MM.1S (cell line): ENCODE data around the gene RAB39A.

ENCODE experiments used
- DNase-seq: peaks from one replicate; pipeline ENCODE4 v3.0.0-alpha.2; 2015
- H2AFZ ChIP-seq: fragments of 300-600 bp; sonication (generic); 2 replicates; pipeline ENCODE4 v1.6.0; 2016; ENCODE audit warnings: antibody characterized with exemption, low read length
- H3F3A ChIP-seq: fragments of 300-600 bp; sonication (generic); 2 replicates; pipeline ENCODE4 v1.6.1; 2016; ENCODE audit warnings: mild to moderate bottlenecking, antibody characterized with exemption, low read length, moderate library complexity, mixed read lengths; ENCODE audit not compliant: insufficient read depth
- H3K27ac ChIP-seq: fragments of 300-600 bp; sonication (generic); 2 replicates; pipeline ENCODE4 v1.5.1; 2016; ENCODE audit warnings: mild to moderate bottlenecking, low read length
- H3K27me3 ChIP-seq: fragments of 300-600 bp; sonication (generic); replicated peaks from 2 replicates; pipeline ENCODE4 v1.6.0; 2016; ENCODE audit warnings: low read length; ENCODE audit not compliant: insufficient read depth
- H3K36me3 ChIP-seq: fragments of 300-600 bp; sonication (generic); replicated peaks from 2 replicates; pipeline ENCODE4 v1.6.1; 2016; ENCODE audit warnings: mild to moderate bottlenecking, low read length, mixed read lengths; ENCODE audit not compliant: insufficient read depth
- H3K4me1 ChIP-seq: fragments of 300-600 bp; sonication (generic); 2 replicates; pipeline ENCODE4 v1.6.1; 2016; ENCODE audit warnings: low read length, mixed read lengths
- H3K4me2 ChIP-seq: fragments of 300-600 bp; sonication (generic); 2 replicates; pipeline ENCODE4 v1.6.0; 2016; ENCODE audit warnings: low read depth, low read length
- H3K4me3 ChIP-seq: fragments of 300-600 bp; sonication (generic); 2 replicates; pipeline ENCODE4 v1.5.1; 2016; ENCODE audit warnings: low read length, mixed read lengths
- H3K79me2 ChIP-seq: fragments of 300-600 bp; sonication (generic); 2 replicates; pipeline ENCODE4 v1.6.1; 2016; ENCODE audit warnings: mixed run types, low read length, mixed read lengths
- H3K9ac ChIP-seq: fragments of 300-600 bp; sonication (generic); 2 replicates; pipeline ENCODE4 v1.6.1; 2016; ENCODE audit warnings: low read length, mixed read lengths
- H3K9me2 ChIP-seq: fragments of 300-600 bp; sonication (generic); replicated peaks from 2 replicates; pipeline ENCODE4 v1.6.1; 2016; ENCODE audit warnings: mild to moderate bottlenecking, low read length, mixed read lengths; ENCODE audit not compliant: insufficient read depth
- H3K9me3 ChIP-seq: fragments of 300-600 bp; sonication (generic); replicated peaks from 2 replicates; pipeline ENCODE4 v1.6.1; 2016; ENCODE audit warnings: mild to moderate bottlenecking, low read length, mixed read lengths; ENCODE audit not compliant: insufficient read depth
- H4K20me1 ChIP-seq: fragments of 300-600 bp; sonication (generic); 2 replicates; pipeline ENCODE4 v1.6.1; 2016; ENCODE audit warnings: mild to moderate bottlenecking, low read length, moderate library complexity, mixed read lengths; ENCODE audit not compliant: insufficient read depth
- EZH2 ChIP-seq: fragments of 300-600 bp; sonication (generic); optimal IDR thresholded peaks from 2 replicates; pipeline ENCODE3; 2017; ENCODE audit warnings: low read depth, mild to moderate bottlenecking, antibody characterized with exemption, low read length, mixed read lengths
- EZH2phosphoT487 ChIP-seq: fragments of 300-600 bp; sonication (generic); IDR thresholded peaks from 2 replicates; pipeline ENCODE4 v1.6.1; 2018; ENCODE audit warnings: antibody characterized with exemption, low read length
- TF ChIP-seq, protein P1 (sequence below): fragments of 300-600 bp; sonication (generic); IDR thresholded peaks from 2 replicates; pipeline ENCODE4 v1.5.1; 2016; ENCODE audit warnings: antibody characterized with exemption, low read length, mixed read lengths

The RAB39A gene

DNA sequence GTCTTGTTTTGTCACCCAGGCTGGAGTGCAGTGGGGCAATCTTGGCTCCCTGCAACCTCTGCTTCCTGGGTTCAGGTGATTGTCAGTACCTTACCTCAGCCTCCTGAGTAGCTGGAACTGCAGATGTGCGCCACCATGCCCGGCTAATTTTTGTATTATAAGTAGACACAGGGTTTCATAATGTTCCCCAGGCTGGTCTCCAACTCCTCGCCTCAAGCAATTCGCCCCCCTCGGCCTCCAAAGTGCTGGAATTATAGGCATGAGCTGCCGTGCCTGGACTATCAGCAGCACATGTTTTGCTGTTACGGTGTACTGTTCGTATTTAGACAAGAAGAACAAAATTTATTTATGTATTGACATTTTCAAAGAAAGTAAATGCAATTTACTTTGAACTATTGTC lies 34.8 kb downstream of the RAB39A start:
- Histone ChIP-seq H3K4me3 (no peak overlapping the region), H3K9me3 (no peaks in the 10 kb centered on the region), H4K20me1 (no peaks in the 10 kb centered on the region), H3K79me2 (no peaks in the 10 kb centered on the region), H3F3A (no peaks in the 10 kb centered on the region), H3K4me1 (no peaks in the 10 kb centered on the region), H3K9me2 (no peaks in the 10 kb centered on the region), H3K27ac (no peak overlapping the region), H3K27me3 (no peaks in the 10 kb centered on the region), H2AFZ (no peak overlapping the region), H3K36me3 (no peaks in the 10 kb centered on the region), H3K9ac (no peak overlapping the region), H3K4me2 (no peak overlapping the region)
- DNase-seq, result no peak
- no peak for TF ChIP-seq EZH2
- TF ChIP-seq EZH2phosphoT487, result no peak
- TF ChIP-seq, protein P1, sequence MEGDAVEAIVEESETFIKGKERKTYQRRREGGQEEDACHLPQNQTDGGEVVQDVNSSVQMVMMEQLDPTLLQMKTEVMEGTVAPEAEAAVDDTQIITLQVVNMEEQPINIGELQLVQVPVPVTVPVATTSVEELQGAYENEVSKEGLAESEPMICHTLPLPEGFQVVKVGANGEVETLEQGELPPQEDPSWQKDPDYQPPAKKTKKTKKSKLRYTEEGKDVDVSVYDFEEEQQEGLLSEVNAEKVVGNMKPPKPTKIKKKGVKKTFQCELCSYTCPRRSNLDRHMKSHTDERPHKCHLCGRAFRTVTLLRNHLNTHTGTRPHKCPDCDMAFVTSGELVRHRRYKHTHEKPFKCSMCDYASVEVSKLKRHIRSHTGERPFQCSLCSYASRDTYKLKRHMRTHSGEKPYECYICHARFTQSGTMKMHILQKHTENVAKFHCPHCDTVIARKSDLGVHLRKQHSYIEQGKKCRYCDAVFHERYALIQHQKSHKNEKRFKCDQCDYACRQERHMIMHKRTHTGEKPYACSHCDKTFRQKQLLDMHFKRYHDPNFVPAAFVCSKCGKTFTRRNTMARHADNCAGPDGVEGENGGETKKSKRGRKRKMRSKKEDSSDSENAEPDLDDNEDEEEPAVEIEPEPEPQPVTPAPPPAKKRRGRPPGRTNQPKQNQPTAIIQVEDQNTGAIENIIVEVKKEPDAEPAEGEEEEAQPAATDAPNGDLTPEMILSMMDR, result no peak

DNA sequence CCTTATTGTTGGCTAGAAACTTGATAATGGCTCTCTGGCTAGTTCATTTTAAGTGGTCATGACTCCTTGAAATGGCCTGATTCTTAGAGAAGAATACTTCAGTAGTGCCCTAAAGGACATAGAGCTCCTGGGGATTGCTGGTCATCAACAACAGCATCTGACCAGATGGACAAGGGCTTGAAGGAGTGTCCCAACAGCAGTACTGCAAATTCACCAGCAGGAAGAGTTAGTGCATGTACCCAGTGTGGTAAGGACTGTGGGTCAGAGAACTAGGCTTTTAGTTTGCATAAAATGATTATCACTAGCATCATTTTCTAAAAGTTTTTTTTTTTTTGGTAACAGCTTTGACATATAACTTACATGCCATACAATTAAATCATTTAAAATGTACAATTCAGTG lies 41.0 kb downstream of the RAB39A start:
- H3K79me2 ChIP-seq, result no peaks in the 10 kb centered on the region
- no peaks in the 10 kb centered on the region for H3K9me2 ChIP-seq
- no peaks in the 10 kb centered on the region for H3K27me3 ChIP-seq
- DNase-seq, result no peak
- no peak overlapping the region for H3K27ac ChIP-seq
- H3K36me3 ChIP-seq, result no peaks in the 10 kb centered on the region
- no peaks in the 10 kb centered on the region for H3F3A ChIP-seq
- no peaks in the 10 kb centered on the region for H3K9me3 ChIP-seq
- TF ChIP-seq EZH2phosphoT487 (no peak), EZH2 (no peak)
- H4K20me1 ChIP-seq, result no peaks in the 10 kb centered on the region
- H3K9ac ChIP-seq, result no peak overlapping the region
- H2AFZ ChIP-seq, result no peak overlapping the region
- H3K4me3 ChIP-seq, result no peak overlapping the region
- no peak overlapping the region for H3K4me2 ChIP-seq
- no peaks in the 10 kb centered on the region for H3K4me1 ChIP-seq

DNA sequence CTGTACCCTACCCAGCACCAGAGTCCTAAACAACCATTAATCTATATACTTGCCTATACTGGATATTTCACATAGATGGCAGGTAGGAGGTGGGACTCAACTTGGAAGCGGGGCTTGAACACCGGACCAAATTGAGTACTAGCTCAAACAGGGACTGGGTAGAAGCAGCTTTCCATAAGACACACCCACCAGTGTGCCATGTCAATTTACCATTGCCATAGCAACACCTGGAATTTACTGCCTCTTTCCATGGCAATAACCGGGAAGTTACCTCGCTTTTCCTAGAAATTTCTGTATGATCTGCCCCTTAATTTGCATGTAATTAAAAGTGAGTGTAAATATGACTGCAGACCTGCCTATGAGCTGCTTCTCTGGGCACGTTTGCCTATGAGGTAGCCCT lies 41.8 kb downstream of the RAB39A start:
- Histone ChIP-seq H3K9ac (no peak overlapping the region), H3K79me2 (no peaks in the 10 kb centered on the region), H3K27ac (no peak overlapping the region), H4K20me1 (no peaks in the 10 kb centered on the region), H3K36me3 (no peaks in the 10 kb centered on the region), H3K4me3 (no peak overlapping the region), H3K4me1 (no peaks in the 10 kb centered on the region), H3K4me2 (no peak overlapping the region), H2AFZ (no peak overlapping the region), H3K9me2 (no peaks in the 10 kb centered on the region), H3F3A (no peaks in the 10 kb centered on the region), H3K9me3 (no peaks in the 10 kb centered on the region), H3K27me3 (no peaks in the 10 kb centered on the region)
- DNase-seq, result no peak
- no peak for TF ChIP-seq EZH2phosphoT487
- TF ChIP-seq EZH2, result no peak
- TF ChIP-seq, protein P1, result no peak

DNA sequence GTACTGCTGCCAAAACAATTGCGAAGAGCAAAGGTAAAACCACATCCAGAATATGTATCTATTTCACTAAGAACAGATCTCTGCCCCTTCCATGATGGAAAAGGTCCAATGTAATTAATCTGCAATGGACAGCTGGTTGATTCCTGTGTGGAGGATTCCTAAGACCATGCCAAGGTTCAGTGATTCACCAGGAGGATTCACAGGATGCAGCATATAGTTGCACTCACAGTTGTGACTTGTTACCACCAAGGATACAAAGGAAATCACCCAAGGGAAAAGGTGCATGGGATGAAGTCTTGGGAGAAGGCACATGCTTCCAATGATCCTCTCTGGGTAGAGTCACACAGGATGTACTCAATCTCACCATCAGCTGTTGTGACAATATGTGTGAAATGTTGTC lies 45.4 kb downstream of the RAB39A start:
- Histone ChIP-seq H3F3A (no peaks in the 10 kb centered on the region), H3K79me2 (no peaks in the 10 kb centered on the region), H3K27ac (no peak overlapping the region), H3K9ac (no peak overlapping the region), H2AFZ (no peak overlapping the region), H3K27me3 (no peaks in the 10 kb centered on the region), H3K4me2 (no peak overlapping the region), H3K4me3 (no peak overlapping the region), H4K20me1 (no peaks in the 10 kb centered on the region), H3K4me1 (no peaks in the 10 kb centered on the region), H3K36me3 (no peaks in the 10 kb centered on the region), H3K9me2 (no peaks in the 10 kb centered on the region), H3K9me3 (no peaks in the 10 kb centered on the region)
- no peak for DNase-seq
- TF ChIP-seq, protein P1, result no peak
- TF ChIP-seq EZH2, result no peak
- TF ChIP-seq EZH2phosphoT487, result no peak
